HL-60/S4 treated with retinoic acid at 250 ng/mL for 4 days and 3 days (cell line): Measurements from ENCODE around the gene NRG2.

Experiments used
- in situ Hi-C: fragments of 300-500 bp; cut with MboI; formaldehyde crosslinking; loops from 2 replicates; pipeline ENCODE4 v1.7.0; 2022; ENCODE audit warnings: low sequenced_read_pairs

NRG2 gene

GRCh38 chr5:139951983-139952382, 91.1 kb downstream of the NRG2 start:
- in situ Hi-C loops, result no loop called here

GRCh38 chr5:139951296-139951924, 91.7 kb downstream of the NRG2 start:
- in situ Hi-C loops, result no loop called here

GRCh38 chr5:139950436-139950835, 92.7 kb downstream of the NRG2 start:
- in situ Hi-C loops, result no loop called here

GRCh38 chr5:139949710-139950109, 93.4 kb downstream of the NRG2 start:
- in situ Hi-C loops, result no loop called here

- in situ Hi-C loops, result no loop called here
Observed at GRCh38 chr5:139947727-139948126, 95.4 kb downstream of the NRG2 start.

GRCh38 chr5:139946440-139946839, 96.7 kb downstream of the NRG2 start:
- in situ Hi-C loops, result no loop called here

GRCh38 chr5:139946006-139946405, 97.1 kb downstream of the NRG2 start:
- in situ Hi-C loops, result no loop called here

GRCh38 chr5:139942243-139942642, 100.9 kb downstream of the NRG2 start:
- in situ Hi-C loops, result no loop called here

- in situ Hi-C loops, result no loop called here
Observed at GRCh38 chr5:139930406-139930805, 112.7 kb downstream of the NRG2 start.

- in situ Hi-C loops, result no loop called here
Observed at GRCh38 chr5:139926797-139927503, 116.1 kb downstream of the NRG2 start.

GRCh38 chr5:139925650-139926640, 117.2 kb downstream of the NRG2 start:
- in situ Hi-C loops, result no loop called here

- in situ Hi-C loops, result no loop called here
Observed at GRCh38 chr5:139925216-139925562, 117.9 kb downstream of the NRG2 start.

GRCh38 chr5:139924294-139925215, 118.5 kb downstream of the NRG2 start:
- in situ Hi-C loops, result no loop called here

- in situ Hi-C loops, result no loop called here
Observed at GRCh38 chr5:139919308-139919707, 123.8 kb downstream of the NRG2 start.

- in situ Hi-C loops, result no loop called here
Observed at GRCh38 chr5:139915834-139916233, 127.3 kb downstream of the NRG2 start.

- in situ Hi-C loops, result no loop called here
Observed at GRCh38 chr5:139915266-139915665, 127.8 kb downstream of the NRG2 start.

- in situ Hi-C loops, result no loop called here
Observed at GRCh38 chr5:139914218-139914807, 128.8 kb downstream of the NRG2 start.

GRCh38 chr5:139912804-139913203, 130.3 kb downstream of the NRG2 start:
- in situ Hi-C loops, result no loop called here

- in situ Hi-C loops, result no loop called here
Observed at GRCh38 chr5:139912158-139912557, 130.9 kb downstream of the NRG2 start.
